ENCODE data around the gene DLEC1. TPM values are rescaled to one million over a fixed set of nuclear protein-coding genes. Genes with fewer than 3 reads are reported as not detected.
A peak's percentile ranks its signal among the peaks of the same experiment; 100 is the strongest.

DLEC1 gene
- total and polyA plus RNA-seq, 7 donors = 0.16 to 0.60 (median 0.41) TPM

DNA sequence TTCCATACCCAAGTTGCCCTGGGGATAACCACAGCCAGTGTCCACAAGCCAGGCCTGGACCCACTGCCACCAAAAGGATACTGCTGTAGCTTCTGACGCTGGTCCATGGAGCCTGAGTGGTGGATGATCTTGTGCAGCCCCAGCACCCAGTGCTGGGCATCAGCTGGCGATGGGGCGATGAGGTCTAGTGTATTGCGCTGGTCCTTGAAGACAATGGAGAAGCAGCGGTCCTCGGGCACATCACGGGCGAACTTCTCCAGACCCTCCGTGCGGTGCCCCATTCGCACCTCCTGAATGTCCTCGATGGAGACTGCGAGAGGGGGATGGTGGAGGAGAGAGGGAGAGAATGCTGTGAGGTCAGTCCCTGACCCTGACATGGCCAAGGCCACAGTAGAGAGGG is 22.6 kb upstream of the DLEC1 start:
- TF ChIP-seq POLR2A (IDR thresholded peaks at IDR 0.05) = no peak
- no peak for TF ChIP-seq EP300 (IDR thresholded peaks at IDR 0.05)
- no peak for TF ChIP-seq POLR2AphosphoS5 (IDR thresholded peaks at IDR 0.05)
- TF ChIP-seq, protein P1, sequence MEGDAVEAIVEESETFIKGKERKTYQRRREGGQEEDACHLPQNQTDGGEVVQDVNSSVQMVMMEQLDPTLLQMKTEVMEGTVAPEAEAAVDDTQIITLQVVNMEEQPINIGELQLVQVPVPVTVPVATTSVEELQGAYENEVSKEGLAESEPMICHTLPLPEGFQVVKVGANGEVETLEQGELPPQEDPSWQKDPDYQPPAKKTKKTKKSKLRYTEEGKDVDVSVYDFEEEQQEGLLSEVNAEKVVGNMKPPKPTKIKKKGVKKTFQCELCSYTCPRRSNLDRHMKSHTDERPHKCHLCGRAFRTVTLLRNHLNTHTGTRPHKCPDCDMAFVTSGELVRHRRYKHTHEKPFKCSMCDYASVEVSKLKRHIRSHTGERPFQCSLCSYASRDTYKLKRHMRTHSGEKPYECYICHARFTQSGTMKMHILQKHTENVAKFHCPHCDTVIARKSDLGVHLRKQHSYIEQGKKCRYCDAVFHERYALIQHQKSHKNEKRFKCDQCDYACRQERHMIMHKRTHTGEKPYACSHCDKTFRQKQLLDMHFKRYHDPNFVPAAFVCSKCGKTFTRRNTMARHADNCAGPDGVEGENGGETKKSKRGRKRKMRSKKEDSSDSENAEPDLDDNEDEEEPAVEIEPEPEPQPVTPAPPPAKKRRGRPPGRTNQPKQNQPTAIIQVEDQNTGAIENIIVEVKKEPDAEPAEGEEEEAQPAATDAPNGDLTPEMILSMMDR (IDR thresholded peaks at IDR 0.05) = no peak
- H3K27me3 ChIP-seq = no peaks in the 10 kb centered on the region
- H3K27ac ChIP-seq = no peak overlapping the region
- WGBS, 2 donors = 98% methylated on average over 13 of the region's 13 CpGs
- peaks cover 0 to 2% (median 0%) of the 10 kb centered on the region in 4 donors for H3K9me3 ChIP-seq
- peak; percentile 60 for DNase-seq
- peaks cover 16 to 57% (median 23%) of the 10 kb centered on the region in 4 donors for H3K36me3 ChIP-seq
- H3K4me3 ChIP-seq = no peak overlapping the region
- intact Hi-C loops (cut with DNase I) = no loop called here
- H3K4me1 ChIP-seq = no peaks in the 10 kb centered on the region

- no peak overlapping the region for H3K4me3 ChIP-seq
These were observed 22.1 kb upstream of the DLEC1 start for GRCh38 chr3:38016847-38017444.

DNA sequence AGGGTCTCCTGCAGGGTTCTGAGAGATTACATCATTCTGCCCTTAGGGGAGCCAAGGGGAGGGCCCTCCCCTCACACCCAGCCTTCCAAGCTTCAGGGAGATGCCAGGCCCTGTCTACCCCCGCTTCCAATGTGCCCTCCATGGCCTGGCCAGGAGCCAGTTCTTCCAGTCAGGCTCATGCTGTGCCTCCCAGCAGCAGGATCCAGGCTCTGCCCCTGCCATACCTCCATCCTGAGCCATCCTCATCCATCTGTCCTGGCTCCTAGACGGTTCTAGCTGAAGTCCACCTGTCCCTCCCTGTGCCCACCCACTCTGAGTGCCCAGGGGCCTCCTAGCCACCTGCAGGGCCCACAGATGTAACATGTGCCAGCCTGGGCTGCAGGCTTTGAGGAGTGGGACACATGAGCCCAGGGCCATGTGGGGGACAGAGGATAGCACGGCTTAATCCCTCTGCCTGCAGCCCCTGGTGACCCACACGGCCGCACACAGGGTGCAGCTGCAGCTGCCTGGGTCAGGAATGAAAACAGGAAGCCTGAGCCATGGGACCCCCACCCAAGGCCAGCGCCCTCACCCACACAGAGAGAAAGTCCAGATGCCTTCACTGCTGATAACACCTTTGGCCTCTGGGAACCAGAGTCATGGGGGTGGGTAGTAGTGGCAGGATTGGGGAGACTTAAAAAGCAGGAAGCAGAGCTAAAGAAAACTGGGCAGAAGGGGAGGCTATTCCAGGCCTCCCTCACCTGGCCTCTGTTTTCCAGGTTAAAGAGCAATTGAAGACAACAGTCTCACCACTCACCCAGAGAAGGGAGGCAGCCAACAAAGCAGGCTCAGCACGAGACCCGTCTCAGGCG is 21.3 kb upstream of the DLEC1 start:
- 82 to 87% methylated on average over 9 of the region's 9 CpGs for WGBS, 2 donors
- Histone ChIP-seq H3K9me3 (peaks cover 0 to 2% (median 0%) of the 10 kb centered on the region in 4 donors), H3K27ac (no peak overlapping the region), H3K27me3 (no peaks in the 10 kb centered on the region), H3K36me3 (peaks cover 16 to 54% (median 23%) of the 10 kb centered on the region in 4 donors), H3K4me3 (no peak overlapping the region), H3K4me1 (no peaks in the 10 kb centered on the region)
- DNase-seq = peak; percentile 55
- TF ChIP-seq POLR2AphosphoS5 (IDR thresholded peaks at IDR 0.05) (no peak), POLR2A (IDR thresholded peaks at IDR 0.05) (no peak), EP300 (IDR thresholded peaks at IDR 0.05) (no peak)
- TF ChIP-seq, protein P1 (IDR thresholded peaks at IDR 0.05) = no peak
- intact Hi-C loops (cut with DNase I) = no loop called here

More at GRCh38 chr3:38016847-38017444, 22.1 kb upstream of the DLEC1 start:
- H3K27me3 ChIP-seq = no peaks in the 10 kb centered on the region
- no peak overlapping the region for H3K27ac ChIP-seq
- 79 to 88% methylated on average over 6 of the region's 6 CpGs for WGBS, 2 donors
- H3K4me1 ChIP-seq = no peaks in the 10 kb centered on the region
- peaks cover 16 to 54% (median 23%) of the 10 kb centered on the region in 4 donors for H3K36me3 ChIP-seq
- intact Hi-C loops (cut with DNase I) = no loop called here
- TF ChIP-seq EP300 (IDR thresholded peaks at IDR 0.05) (no peak), POLR2A (IDR thresholded peaks at IDR 0.05) (no peak), POLR2AphosphoS5 (IDR thresholded peaks at IDR 0.05) (no peak)
- TF ChIP-seq, protein P1 (IDR thresholded peaks at IDR 0.05) = no peak
- peak; percentile 46 for DNase-seq
- H3K9me3 ChIP-seq = peaks cover 0 to 2% (median 0%) of the 10 kb centered on the region in 4 donors

DNA sequence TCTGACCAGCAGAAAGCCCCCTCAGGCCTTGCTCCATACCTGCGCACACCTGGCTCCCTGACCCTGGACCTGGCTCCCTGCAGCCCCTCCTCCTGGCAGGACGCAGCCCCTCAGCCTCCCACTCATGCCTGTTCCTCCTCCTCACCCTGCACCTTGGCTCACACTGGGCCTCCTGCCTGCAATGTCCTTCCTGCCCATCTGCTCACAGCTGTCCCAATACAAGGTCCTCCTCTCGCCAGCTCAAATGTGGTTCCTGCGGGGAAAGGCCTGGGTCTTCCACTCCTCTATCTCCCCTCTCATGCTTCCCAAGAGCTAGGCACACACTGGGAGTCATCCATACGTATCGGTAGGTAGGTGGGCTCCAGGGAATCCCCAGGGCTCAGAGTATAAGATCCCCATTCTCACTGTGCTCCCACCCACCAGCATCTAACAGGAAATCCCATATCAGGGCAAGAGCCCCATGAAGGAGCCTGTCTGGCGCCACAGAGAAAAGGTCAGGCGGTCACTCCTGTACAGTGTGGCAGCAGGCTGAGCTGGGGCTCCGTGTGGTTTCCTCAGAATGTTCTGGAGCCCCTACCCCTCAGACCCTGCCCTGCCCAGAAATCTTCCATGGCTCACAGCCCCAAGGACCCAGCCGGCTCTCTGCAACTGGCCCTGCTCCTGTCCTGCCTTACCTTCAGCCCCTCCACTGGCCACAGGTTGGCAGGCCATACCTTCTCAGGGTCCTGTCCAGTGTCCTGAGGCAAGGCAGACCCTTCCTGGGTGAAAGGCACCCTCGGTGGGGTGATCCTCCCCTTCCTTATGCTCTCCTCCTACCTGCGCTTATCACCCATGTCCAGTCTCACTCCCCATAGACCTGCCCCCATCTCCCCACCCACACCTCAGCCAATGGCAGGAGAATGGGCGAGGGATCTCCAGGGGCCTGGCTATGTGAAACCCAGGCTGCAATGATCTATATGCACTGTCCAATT is 20.4 kb upstream of the DLEC1 start:
- DNase-seq = peak; percentile 56
- no peak overlapping the region for H3K27ac ChIP-seq
- H3K9me3 ChIP-seq = peaks cover 0 to 2% (median 0%) of the 10 kb centered on the region in 4 donors
- intact Hi-C loops (cut with DNase I) = no loop called here
- no peak for TF ChIP-seq EP300 (IDR thresholded peaks at IDR 0.05)
- no peak for TF ChIP-seq POLR2AphosphoS5 (IDR thresholded peaks at IDR 0.05)
- TF ChIP-seq POLR2A (IDR thresholded peaks at IDR 0.05) = no peak
- TF ChIP-seq, protein P1 (IDR thresholded peaks at IDR 0.05) = no peak
- H3K27me3 ChIP-seq = no peaks in the 10 kb centered on the region
- WGBS, 2 donors = 90% methylated on average over 13 of the region's 13 CpGs
- no peak overlapping the region for H3K4me3 ChIP-seq
- H3K4me1 ChIP-seq = peaks cover 0 to 4% (median 2%) of the 10 kb centered on the region in 4 donors
- H3K36me3 ChIP-seq = peaks cover 16 to 54% (median 23%) of the 10 kb centered on the region in 4 donors
